GM18508 (cell line): ENCODE results near the gene YY1.
A peak's percentile ranks its signal among the peaks of the same experiment; 100 is the strongest.

Source experiments
- ATAC-seq: cut with Tn5 transposase; IDR thresholded peaks from one replicate; pipeline ENCODE4 v1.9.1; 2021; ENCODE audit warnings: moderate number of reproducible peaks; ENCODE audit not compliant: insufficient read depth, unreplicated experiment

The YY1 gene

GRCh38 chr14:100240668-100241032 is 1.7 kb downstream of the YY1 start:
- ATAC-seq: no peak

GRCh38 chr14:100241279-100241678 is 2.3 kb downstream of the YY1 start:
- ATAC-seq: no peak

GRCh38 chr14:100243020-100243419 is 4.1 kb downstream of the YY1 start:
- ATAC-seq: no peak

- no peak for ATAC-seq
These were observed 8.0 kb downstream of the YY1 start for GRCh38 chr14:100246809-100247428.

GRCh38 chr14:100250732-100251465 is 12.0 kb downstream of the YY1 start:
- no peak for ATAC-seq

GRCh38 chr14:100252684-100253083 is 13.7 kb downstream of the YY1 start:
- no peak for ATAC-seq

- ATAC-seq: peak; percentile 62
These were observed 17.5 kb downstream of the YY1 start for GRCh38 chr14:100256339-100256895.

GRCh38 chr14:100261621-100262020 is 22.7 kb downstream of the YY1 start:
- no peak for ATAC-seq

GRCh38 chr14:100262545-100262944 is 23.6 kb downstream of the YY1 start:
- no peak for ATAC-seq

- no peak for ATAC-seq
These were observed 24.2 kb downstream of the YY1 start for GRCh38 chr14:100263141-100263540.

GRCh38 chr14:100267990-100268389 is 29.0 kb downstream of the YY1 start:
- ATAC-seq: no peak

GRCh38 chr14:100268591-100269207 is 29.8 kb downstream of the YY1 start:
- no peak for ATAC-seq

- no peak for ATAC-seq
These were observed 32.4 kb downstream of the YY1 start for GRCh38 chr14:100271247-100271939.

- no peak for ATAC-seq
These were observed 35.3 kb downstream of the YY1 start for GRCh38 chr14:100274250-100274649.

- ATAC-seq: no peak
These were observed 36.3 kb downstream of the YY1 start for GRCh38 chr14:100275214-100275613.

- no peak for ATAC-seq
These were observed 39.8 kb downstream of the YY1 start for GRCh38 chr14:100278702-100279101.

GRCh38 chr14:100279133-100279532 is 40.2 kb downstream of the YY1 start:
- ATAC-seq: no peak

- ATAC-seq: no peak
These were observed 40.6 kb downstream of the YY1 start for GRCh38 chr14:100279563-100279962.

- ATAC-seq: no peak
These were observed 42.5 kb downstream of the YY1 start for GRCh38 chr14:100281286-100282082.

GRCh38 chr14:100282083-100282350 is 43.1 kb downstream of the YY1 start:
- ATAC-seq: no peak
